Measurements from ENCODE around the gene DRG2. TPM values are rescaled to one million over a fixed set of nuclear protein-coding genes. Genes with fewer than 3 reads are reported as not detected.

Gene DRG2
- total and polyA plus RNA-seq, 2 of the 13 experiments (the other 11 are each of a cell fraction or from before 2014, with no cell fraction given) = 20.1 to 26.6 TPM

GRCh38 chr17:18065546-18065945 is 22.2 kb upstream of the DRG2 start:
- Histone ChIP-seq H3K27me3 (ENCODE audit: control insufficient read depth in 1 of 2, insufficient read depth in 2 of 2, low read length in 2 of 2) (no peaks in the 10 kb centered on the region), H3K9ac (ENCODE audit: insufficient read depth, low read depth, low read length) (no peak overlapping the region), H2AFZ (ENCODE audit: low read length) (no peak overlapping the region), H4K20me1 (ENCODE audit: insufficient read depth, low read length) (no peaks in the 10 kb centered on the region), H3K4me2 (ENCODE audit: low read depth, low read length) (no peak overlapping the region), H3K36me3 (replicated peaks in 1 of 2; ENCODE audit: control insufficient read depth in 1 of 2, insufficient read depth in 2 of 2, low read length in 2 of 2) (peaks cover 16 to 35% of the 10 kb centered on the region in 2 experiments), H3K9me3 (ENCODE audit: low read length) (no peaks in the 10 kb centered on the region), H3K4me1 (ENCODE audit: insufficient read depth, low read length) (peaks cover 12% of the 10 kb centered on the region), H3K4me3 (replicated peaks in 1 of 3; ENCODE audit: insufficient read depth in 1 of 3, low read depth in 2 of 3, low read length in 3 of 3) (no peak overlapping the region), H3K27ac (ENCODE audit: extremely low read length, insufficient read depth, low read length) (no peak overlapping the region), H3K79me2 (ENCODE audit: insufficient read depth, low read length) (no peaks in the 10 kb centered on the region)
- FAIRE-seq (no peak), ATAC-seq (no peak), DNase-seq (ENCODE audit: low spot score) (no peak)
- CTCF ChIA-PET (ENCODE audit: low intra/inter-chr PET ratio, low total read pairs) = no interaction called here
- TF ChIP-seq ZNF317 (CRISPR knock-in tag; IDR thresholded peaks at IDR 0.05) (no peak), ZNF382 (CRISPR knock-in tag; IDR thresholded peaks at IDR 0.05; ENCODE audit: borderline replicate concordance) (no peak), MAX (IDR thresholded peaks at IDR 0.05) (no peak), ZC3H4 (CRISPR knock-in tag; IDR thresholded peaks at IDR 0.05; ENCODE audit: borderline replicate concordance) (no peak), HBP1 (CRISPR knock-in tag; IDR thresholded peaks at IDR 0.05; ENCODE audit: low read depth) (no peak), MEIS2 (CRISPR knock-in tag; IDR thresholded peaks at IDR 0.05) (no peak), E2F5 (CRISPR knock-in tag; conservative IDR thresholded peaks at IDR 0.05) (no peak), CHCHD3 (CRISPR knock-in tag; IDR thresholded peaks at IDR 0.05) (no peak), SATB2 (CRISPR knock-in tag; IDR thresholded peaks at IDR 0.05) (no peak), THAP8 (CRISPR knock-in tag; IDR thresholded peaks at IDR 0.05; ENCODE audit: borderline replicate concordance) (no peak), ZNF281 (CRISPR knock-in tag; IDR thresholded peaks at IDR 0.05; ENCODE audit: borderline replicate concordance) (no peak), RBFOX2 (IDR thresholded peaks at IDR 0.05; ENCODE audit: low read depth, low read length) (no peak), CENPX (CRISPR knock-in tag; IDR thresholded peaks at IDR 0.05) (no peak), CBFB (CRISPR knock-in tag; IDR thresholded peaks at IDR 0.05) (no peak), ZNF75D (CRISPR knock-in tag; IDR thresholded peaks at IDR 0.05; ENCODE audit: borderline replicate concordance) (no peak), UBTF (CRISPR knock-in tag; IDR thresholded peaks at IDR 0.05) (no peak)
- in situ Hi-C loops (cut with HindIII; ENCODE audit: extremely low pct_ligation_motif_present, low pct_unique_long_range_greater_than_20kb) = no loop called here
- POLR2A ChIA-PET = no interaction called here
- BruUV-seq (replicated peaks) = no TSS peak
- intact Hi-C loops (cut with micrococcal nuclease; ENCODE audit: unreplicated experiment) = no loop called here
- 97% methylated on average over 6 of the region's 11 CpGs for WGBS (ENCODE audit: low lambda C conversion rate)

Data from HepG2 (cell line).